HG03175 (cell line): ENCODE measurements around the gene OR13C8.

Experiments
- ATAC-seq: cut with Tn5 transposase; IDR thresholded peaks from one replicate; pipeline ENCODE4 v1.9.1; 2021; ENCODE audit warnings: mild to moderate bottlenecking, moderate library complexity; ENCODE audit not compliant: unreplicated experiment

The OR13C8 gene

GRCh38 chr9:104608336-104608735 is 39.4 kb downstream of the OR13C8 start:
- no peak for ATAC-seq

DNA sequence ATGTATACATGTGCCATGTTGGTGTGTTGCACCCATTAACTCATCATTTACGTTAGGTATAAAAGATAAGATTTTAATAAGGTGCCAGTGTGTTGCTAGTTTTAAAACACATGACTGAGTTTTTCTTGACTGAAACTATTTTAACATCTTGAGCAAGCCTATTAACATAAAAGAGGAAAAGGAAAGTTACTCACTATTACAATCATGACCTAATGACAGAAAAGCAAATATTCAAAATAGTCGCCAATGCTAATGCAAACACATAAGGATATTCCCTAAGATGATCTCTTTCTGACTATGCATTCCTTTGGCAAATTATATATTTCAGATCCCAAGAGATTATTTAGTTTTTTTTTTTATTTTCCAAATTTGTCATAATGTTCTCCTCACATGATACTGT is 42.2 kb downstream of the OR13C8 start:
- ATAC-seq, result no peak

- ATAC-seq, result no peak
Observed at GRCh38 chr9:104617418-104617817, 48.5 kb downstream of the OR13C8 start.

GRCh38 chr9:104618104-104618503 is 49.1 kb downstream of the OR13C8 start, which contains the start of gene OR13C9:
Gene OR13C9 (minus strand): TSS chr9:104618204. CDS start chr9:104618204, 0 bp downstream.
- ATAC-seq, result no peak
